Bronchial epithelial cell (primary cell): ENCODE data around the gene DUSP15. TPM values are rescaled to one million over a fixed set of nuclear protein-coding genes. Genes with fewer than 3 reads are reported as not detected.
A peak's percentile ranks its signal among the peaks of the same experiment; 100 is the strongest.

Experiments
- DNase-seq: peaks from one replicate; pipeline ENCODE4 v3.0.0-alpha.2; 2010; ENCODE audit warnings: low read depth
- FAIRE-seq: peaks from 2 replicates; lab custom pipeline; 2011; peaks lifted over from hg19 to GRCh38; lab: Jason Lieb, UNC
- H3K27me3 ChIP-seq: 2 replicates; pipeline ENCODE4 v1.5.1; 2011; ENCODE audit warnings: low read length; ENCODE audit not compliant: control insufficient read depth, insufficient read depth
- H3K36me3 ChIP-seq: 2 replicates; pipeline ENCODE4 v1.5.1; 2011; ENCODE audit warnings: low read length; ENCODE audit not compliant: control insufficient read depth, insufficient read depth
- H3K4me3 ChIP-seq: 2 replicates; pipeline ENCODE4 v1.5.1; 2011; ENCODE audit warnings: mild to moderate bottlenecking, low read depth, low read length, control low read depth
- total RNA-seq: library from RNA; depleted of rRNA; stranded (reverse); fragments of >200 nt; gene quantifications from 2 replicates; pipeline ENCODE4 v1.2.1, GENCODE V29; 2014
- TF ChIP-seq, protein P1 (sequence below): IDR thresholded peaks from 2 replicates; pipeline ENCODE4 v1.5.1; 2011; ENCODE audit warnings: mild to moderate bottlenecking, moderate library complexity, low read length, control low read depth, inconsistent platforms; ENCODE audit not compliant: insufficient read depth, severe bottlenecking

The DUSP15 gene
- total RNA-seq, 1 donor from 2014 or later, result not detected

DNA sequence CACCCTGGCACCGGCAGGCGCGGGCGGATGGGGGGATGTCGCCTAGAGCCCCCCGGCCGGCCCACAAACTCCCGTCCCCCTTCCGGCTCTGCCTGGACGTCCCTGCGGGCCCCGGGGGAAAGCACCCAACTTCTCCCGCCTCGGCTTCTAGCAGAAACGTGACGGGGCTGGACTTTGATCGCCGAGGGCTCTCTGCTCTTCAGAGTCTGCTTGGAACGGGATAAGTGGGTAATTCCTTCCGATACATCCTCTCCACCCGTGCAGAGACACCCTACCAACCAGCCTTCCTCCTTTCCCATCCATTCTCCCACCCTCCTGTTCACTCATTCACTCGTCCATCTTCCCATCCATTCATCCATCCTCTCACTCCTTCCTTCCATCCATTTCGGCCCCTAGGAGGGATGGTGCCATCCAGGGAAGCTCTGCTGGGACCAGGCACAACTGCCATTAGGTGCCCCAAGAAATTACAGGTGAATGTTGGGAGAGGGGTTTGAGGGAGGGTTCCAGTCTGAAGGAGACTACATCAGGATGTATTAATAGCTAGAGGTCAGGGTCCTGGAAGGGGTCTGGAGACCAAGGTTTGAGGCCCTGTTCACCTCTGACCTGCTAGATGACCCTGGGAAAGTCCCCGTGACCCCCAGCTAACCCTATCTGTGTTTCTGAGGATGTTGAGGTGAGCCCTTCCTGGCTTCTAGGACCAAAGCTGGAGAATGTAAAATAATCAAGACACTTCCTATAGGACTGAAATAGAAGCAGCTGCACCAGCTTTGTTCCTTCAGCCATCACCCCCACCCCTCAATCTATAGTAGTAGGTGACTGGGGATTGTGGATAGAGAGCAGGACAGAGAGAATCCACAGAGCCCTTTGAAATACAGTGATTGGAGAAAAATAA is 645 bp upstream of the DUSP15 start:
- DNase-seq (no peak), FAIRE-seq (no peak)
- no peak overlapping the region for H3K4me3 ChIP-seq
- H3K27me3 ChIP-seq, result peaks cover 28% of the 10 kb centered on the region
- H3K36me3 ChIP-seq, result no peaks in the 10 kb centered on the region
- TF ChIP-seq, protein P1, sequence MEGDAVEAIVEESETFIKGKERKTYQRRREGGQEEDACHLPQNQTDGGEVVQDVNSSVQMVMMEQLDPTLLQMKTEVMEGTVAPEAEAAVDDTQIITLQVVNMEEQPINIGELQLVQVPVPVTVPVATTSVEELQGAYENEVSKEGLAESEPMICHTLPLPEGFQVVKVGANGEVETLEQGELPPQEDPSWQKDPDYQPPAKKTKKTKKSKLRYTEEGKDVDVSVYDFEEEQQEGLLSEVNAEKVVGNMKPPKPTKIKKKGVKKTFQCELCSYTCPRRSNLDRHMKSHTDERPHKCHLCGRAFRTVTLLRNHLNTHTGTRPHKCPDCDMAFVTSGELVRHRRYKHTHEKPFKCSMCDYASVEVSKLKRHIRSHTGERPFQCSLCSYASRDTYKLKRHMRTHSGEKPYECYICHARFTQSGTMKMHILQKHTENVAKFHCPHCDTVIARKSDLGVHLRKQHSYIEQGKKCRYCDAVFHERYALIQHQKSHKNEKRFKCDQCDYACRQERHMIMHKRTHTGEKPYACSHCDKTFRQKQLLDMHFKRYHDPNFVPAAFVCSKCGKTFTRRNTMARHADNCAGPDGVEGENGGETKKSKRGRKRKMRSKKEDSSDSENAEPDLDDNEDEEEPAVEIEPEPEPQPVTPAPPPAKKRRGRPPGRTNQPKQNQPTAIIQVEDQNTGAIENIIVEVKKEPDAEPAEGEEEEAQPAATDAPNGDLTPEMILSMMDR, result no peak

GRCh38 chr20:31869673-31869941 is 720 bp downstream of the DUSP15 start:
- DNase-seq, result no peak
- peaks cover 28% of the 10 kb centered on the region for H3K27me3 ChIP-seq
- H3K36me3 ChIP-seq, result no peaks in the 10 kb centered on the region
- peak overlapping the region; percentile 36 for H3K4me3 ChIP-seq
- no peak for FAIRE-seq
- TF ChIP-seq, protein P1, result no peak

- H3K27me3 ChIP-seq, result peaks cover 28% of the 10 kb centered on the region
- FAIRE-seq (no peak), DNase-seq (no peak)
- H3K36me3 ChIP-seq, result no peaks in the 10 kb centered on the region
- H3K4me3 ChIP-seq, result no peak overlapping the region
- TF ChIP-seq, protein P1, result no peak
Measured at GRCh38 chr20:31868853-31869672, 1.3 kb downstream of the DUSP15 start.

- TF ChIP-seq, protein P1, result no peak
- Histone ChIP-seq H3K4me3 (no peak overlapping the region), H3K36me3 (no peaks in the 10 kb centered on the region), H3K27me3 (peaks cover 23% of the 10 kb centered on the region)
- no peak for DNase-seq
- FAIRE-seq, result no peak
Measured at GRCh38 chr20:31866221-31866620, 4.1 kb downstream of the DUSP15 start.

DNA sequence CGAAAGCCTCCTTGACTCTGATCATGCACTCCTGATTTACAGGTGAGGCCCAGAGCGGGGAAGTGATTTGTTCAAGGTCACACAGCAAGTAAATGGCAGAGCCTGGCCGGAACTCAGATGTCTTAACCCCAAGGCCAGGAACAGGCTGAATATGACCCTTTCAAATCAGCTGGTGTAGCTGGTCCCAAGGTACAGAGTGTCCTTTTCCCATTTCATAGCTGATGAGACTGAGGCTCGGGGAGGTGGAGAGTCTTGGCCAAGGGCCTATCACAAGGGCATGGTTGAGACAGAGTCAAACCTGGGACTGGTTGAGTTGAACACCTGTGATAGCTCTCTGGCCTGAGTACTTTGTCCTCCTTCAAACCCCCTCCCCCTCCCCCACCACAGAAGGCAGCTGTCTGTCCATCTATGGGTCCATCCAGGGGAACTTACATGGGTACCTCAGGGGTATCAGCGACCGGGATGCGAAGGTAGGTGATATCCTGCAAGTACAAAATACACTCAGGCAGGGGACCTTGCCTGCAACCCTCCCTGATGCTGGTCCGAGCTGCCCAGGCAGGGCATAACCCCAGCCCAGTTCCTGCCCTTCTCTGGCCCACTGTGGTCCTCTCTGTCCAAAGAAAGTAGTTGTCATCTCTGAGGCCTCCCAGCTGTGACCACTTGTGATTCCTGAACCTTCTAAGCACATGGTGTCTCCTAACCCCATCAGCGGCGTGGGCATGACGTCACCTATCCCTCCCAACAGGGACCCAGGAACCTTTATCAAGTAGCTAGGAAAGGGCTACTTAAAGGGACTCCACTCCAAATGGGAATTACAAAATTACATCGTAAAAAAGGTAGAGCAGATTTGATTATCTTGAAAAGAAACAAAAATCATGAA is 5.6 kb downstream of the DUSP15 start:
- FAIRE-seq (peak; percentile 36), DNase-seq (no peak)
- Histone ChIP-seq H3K36me3 (no peaks in the 10 kb centered on the region), H3K4me3 (no peak overlapping the region), H3K27me3 (peaks cover 16% of the 10 kb centered on the region)
- TF ChIP-seq, protein P1, result no peak
